HG03558 (cell line): ENCODE data around the gene TCEA2.
"Not testable (repeated sequence)": the region's sequence is repeated elsewhere in the genome, so short reads cannot be mapped to it uniquely, and the experiment has no call there.

Experiments
- ATAC-seq: cut with Tn5 transposase; IDR thresholded peaks from one replicate; pipeline ENCODE4 v1.9.1; 2021; ENCODE audit warnings: moderate number of reproducible peaks; ENCODE audit not compliant: unreplicated experiment; ENCODE audit errors: extremely low read depth

TCEA2 gene

DNA sequence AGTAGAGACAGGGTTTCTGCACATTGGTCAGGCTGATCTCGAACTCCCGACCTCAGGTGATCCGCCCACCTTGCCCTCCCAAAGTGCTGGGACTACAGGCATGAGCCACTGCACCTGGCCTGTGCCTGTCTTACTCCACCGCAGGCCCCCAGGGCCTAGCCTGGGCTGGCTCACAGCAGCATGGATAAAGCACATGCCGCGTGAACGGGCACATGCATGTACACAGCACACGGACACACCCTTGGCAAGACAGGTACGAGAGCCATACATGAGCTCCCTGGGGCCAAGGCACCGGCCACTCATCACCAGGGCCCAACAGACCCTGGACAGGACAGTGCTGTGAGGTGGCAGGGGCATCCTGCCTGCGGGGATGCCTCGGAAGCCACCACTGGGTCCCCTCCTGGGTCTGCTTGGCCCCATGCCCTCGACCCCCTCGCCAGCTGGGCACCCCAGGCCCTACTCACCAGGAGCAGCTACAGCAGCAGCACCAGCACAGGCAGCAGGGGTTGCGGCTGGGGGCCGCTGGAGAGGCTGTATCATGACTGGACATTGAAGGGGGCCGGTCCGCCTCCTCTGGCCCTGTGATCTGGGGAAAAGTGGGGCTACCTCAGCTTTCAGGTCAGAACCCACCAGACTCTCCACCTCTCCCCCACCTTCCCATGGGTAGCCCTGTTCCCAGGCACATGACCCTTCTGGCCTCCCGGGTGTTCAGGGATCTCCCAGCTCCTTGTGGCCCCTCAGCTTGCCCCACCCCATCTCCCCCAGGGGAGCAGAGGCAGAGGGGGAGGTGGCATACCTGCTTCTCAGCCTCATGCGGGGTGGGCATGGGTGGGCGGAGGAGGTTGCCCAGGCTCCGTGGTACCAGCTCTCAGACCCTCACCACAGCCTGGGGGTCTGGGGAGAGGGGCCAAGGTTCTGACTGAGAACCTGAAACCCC is 13.3 kb downstream of the TCEA2 start:
- no peak for ATAC-seq

DNA sequence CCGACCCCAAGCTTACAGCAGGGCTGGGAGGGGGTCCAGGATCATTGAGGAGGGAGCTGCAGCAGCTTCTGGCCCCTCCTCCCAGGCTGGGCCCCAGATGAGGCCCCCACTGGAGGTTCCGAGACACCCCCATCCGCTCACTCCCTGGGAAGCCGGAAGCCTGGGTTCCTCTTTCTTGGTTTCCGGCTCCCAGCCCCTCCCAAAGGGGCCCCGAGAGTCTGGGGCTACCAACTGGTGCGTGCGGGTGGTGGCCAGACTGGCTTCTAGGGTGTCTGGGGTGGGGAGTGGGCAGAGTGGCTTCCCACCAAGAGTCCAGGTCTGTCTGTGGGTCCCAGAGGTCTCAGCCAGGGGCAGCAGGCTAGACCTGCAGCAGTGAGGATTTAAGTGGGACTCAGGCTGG is 14.1 kb downstream of the TCEA2 start:
- ATAC-seq = no peak

DNA sequence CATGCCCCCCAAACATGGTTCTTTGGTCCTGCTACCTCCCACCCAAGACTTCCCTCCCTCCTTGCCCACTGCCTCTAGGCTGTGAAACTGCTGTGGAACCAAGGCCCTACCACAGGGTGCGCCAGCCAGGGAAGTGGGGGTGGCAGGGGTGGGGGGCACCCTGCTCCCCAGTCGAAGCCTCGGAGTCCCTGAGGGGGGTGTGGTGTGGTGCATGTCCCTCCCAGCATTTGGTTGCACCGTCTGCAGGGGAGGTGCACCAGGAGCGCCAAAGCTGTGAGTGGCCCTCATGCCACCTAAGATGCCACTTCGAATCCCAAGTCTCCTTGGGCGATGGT is 14.5 kb downstream of the TCEA2 start:
- ATAC-seq = no peak

DNA sequence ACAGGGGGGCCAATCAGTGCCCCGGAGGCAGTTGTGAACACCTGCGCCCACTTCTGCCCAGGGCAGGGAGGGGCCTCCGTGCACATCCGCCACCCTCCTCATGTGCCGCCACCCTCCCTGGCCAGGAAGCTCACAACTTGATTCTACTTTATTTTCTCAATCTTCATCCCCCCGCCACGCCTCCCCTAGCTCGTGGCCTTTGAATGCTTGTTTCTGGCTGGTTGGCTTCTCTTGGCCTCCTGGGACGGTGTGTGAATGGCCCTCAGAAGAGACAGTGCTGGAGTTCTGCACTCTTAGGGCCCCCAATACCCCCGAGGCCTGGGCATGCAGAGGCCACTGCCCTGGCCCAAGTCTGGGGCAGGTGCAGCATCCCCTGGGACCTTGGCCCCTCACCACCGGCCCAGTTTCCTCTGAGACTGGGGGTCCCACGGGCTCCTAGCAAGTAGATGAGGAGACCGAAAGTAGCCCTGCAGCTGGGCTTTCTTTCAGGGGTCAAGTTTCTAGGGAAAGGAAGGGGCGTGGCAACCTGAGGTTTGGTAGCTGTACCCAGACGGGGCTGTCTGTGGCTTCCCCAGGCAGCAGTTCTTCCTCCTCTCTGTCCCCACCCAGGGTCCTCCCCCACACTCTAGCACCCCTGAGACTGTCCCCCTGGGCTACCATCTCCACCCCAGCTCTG is 15.0 kb downstream of the TCEA2 start:
- no peak for ATAC-seq

DNA sequence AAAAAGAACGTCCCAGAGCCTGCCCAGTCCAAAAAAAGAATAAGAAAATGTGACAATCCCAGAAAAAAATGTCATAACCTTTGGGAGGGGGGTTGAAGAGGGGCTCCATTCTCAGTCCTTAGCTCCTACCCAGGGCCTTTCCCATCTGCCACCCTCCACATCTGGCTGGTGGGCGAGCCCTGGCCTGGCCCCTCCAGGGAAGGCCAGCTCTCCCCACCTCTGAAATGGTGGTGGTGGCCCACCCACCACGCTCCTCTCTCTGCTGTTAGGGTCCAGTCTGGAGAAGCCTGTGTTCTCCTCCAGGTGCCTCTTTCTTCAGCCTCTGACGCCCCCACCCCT is 15.9 kb downstream of the TCEA2 start:
- no peak for ATAC-seq

DNA sequence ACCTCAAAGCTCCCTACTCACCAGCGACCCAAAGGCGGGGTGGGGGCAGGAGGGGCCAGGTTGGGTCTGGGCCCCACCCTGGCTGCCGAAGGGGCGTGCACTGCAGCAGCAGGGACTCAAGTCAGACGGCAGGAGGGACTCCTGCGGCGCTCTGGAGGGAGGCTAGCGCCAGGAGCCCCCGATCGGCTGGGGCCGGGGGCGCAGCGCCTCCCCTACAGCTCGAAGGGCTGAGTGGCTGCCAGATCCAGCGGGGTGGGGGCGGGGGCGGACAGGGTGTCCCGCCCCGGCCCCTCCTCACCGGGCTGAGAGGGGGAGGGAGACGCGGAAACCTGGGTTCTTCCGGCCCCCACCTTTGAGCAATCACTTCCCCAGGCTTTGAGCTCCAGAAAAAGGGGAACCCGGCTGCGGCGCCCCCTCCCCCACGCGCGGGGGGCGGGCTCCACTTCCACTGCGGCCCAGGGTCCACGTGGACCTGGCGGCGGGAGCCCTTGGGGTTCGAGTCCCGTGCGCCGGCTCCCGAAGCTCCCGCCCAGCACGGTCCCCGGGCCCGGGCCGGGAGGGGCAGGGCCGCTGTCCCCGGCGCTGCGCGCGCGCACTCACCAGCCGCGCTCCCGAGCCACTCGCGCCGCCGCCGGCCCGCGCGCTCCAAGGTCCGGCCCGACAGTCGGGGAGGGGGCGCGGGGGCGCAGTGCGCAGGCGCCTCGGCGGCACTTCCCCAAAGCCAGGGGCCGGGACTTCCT is 16.4 kb downstream of the TCEA2 start, which contains the start of gene RGS19:
TSS of gene RGS19 (minus strand) at position 246 of the 740 bp plus-strand sequence. CDS start 2,632 bp downstream, outside the sequence.
- ATAC-seq = no peak

DNA sequence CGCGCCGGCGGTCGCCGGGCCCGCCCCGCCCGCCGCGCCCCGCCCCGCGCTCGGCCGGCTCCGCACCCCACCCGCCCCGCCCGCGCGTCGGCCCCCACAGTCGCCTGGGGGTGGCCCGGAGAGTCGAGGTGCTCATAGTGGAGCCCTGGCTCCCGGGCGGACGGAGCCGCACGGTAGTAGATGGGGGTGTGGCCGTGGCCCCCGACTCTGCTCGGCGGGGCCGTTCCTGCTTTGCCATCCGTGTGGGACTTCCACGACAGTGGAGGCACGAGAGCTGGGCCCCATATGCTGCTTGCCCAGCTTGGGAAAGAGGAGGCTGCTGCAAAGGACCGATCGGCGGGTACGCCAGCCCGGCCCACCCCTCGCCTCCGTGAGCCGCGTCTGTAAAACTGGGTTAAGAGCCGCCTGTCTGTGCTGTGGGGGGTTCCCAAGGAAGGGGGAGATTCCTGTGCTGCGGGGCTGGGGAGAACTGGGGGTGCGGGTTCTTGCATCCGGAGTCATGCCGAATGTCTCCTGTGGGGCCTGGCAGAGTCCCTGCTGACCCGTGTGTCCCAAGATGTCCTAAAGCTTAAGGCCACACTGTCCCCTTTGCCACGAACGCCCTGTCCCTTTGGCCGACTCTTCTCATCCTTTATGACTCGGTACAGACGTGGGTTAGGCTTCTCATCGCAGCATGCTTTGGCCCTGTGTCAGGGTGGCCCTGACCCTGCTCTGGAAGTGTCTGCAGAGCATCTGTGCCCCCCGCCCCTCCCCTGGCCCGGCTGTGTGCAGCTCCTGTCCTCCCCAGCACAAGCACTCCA is 17.2 kb downstream of the TCEA2 start, which contains the start of gene OPRL1:
TSS of gene OPRL1 (plus strand) at position 70 of the 800 bp plus-strand sequence. CDS start 12,639 bp downstream, outside the sequence.
- ATAC-seq = no peak

DNA sequence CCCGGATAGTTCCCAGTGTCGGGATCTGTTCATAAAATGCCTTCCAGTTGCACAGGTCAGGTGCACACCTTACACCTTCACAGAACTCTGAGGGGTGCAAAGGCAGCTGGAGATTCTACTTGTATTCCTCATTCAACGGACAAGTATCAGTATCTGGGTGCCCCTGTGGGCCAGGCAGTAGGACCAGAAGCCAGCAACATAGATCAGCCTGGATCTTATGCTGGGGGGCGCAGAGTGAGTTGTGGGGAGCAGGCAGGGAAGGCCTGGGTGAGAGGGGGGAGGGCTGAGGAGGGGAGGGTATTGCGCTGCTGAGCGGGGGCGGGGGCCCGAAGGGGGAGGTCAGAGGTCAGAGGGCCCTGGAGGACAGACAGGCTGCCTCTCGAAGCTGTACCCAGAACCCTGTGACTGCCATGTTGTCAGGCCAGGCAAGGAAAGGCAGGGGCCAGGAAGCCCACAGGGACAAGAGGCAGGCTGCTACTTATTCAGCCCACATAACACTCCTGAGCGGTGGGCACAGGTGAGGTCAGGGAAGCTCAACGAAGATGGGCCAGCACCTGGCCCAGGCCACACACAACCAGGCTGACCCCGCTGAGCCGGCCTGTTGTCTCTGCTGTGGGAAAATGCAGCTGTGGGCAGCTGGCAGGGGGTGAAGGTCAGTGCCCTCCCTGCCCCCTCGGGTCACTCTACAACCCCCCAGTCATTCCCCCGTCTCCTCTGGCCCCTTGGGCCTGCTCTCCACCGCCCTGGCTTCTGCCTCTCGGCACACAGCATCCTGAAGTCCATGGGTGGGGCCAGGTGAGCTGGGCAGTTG is 18.0 kb downstream of the TCEA2 start:
- no peak for ATAC-seq

DNA sequence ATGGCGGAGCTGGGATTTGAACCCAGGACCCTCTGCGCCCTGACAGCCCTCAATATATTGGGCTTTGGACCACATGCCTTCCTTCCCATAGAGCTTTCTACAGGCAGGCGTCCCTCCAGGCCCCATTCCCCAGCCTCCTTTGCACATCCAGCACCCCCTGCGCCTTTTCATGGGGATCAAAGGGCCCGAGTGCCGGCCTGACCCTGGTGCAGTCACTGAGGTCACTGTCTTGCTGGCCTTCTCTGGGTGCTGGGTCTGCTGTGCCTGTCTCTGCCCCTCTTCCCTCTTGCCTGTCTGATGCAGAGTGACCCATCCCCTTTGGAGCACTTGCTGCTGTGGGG is 18.6 kb downstream of the TCEA2 start:
- no peak for ATAC-seq

DNA sequence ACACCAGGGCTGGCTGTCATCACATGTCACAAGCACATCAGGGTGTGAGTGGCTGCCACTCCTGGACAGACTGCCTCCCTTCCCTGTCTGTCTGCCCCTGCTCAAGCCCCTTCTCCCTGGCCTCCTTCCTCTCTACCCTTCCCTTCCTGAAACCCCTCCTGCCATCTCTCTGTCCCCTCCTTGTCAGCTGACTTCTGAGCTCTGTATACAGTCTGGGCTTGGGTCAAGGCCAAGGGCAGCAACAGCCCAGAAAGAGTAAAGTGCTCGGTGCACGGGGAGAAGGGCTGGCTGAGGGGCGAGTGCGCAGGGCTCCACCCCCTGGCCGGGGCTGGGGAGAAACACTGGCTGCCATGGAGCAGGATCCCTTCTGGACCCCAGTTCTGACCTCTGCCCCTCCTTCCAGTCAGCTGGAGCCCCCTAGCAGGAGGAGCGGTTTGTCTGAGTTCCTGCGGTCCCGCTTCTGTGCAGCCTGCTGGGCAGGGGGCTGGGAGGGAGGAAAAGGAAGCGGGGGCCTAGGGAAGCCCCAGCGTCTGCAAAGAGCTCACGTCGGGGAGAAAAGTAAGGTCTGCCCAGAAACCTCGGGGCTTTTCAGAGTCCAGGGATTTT is 19.2 kb downstream of the TCEA2 start:
- no peak for ATAC-seq

DNA sequence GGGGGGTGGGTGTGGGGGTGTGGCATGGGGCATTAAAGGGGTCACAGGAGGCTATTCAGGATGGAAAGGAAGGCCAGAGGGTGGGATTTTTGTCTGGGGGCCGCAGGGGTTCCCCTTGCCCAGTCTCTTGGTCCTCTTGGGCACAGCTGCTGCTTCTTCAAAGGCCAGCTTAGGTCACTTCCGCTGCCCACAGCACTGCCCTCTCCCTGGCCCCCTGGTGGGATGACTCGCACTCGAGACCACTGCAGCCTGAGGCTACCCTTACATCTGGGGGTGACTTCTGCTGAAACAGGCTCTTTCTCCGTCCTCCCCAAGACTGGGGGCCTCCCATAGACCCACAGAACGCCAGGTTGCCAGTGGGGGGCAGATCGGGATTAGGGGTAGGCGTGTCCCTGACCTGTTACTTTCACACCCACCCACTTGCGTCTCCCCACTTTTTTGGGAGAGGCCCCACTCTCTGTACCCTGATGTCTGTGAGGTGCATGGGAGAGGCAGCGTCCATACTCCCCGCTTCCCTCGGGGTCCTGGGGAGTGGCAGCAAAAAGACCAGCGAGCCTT is 19.9 kb downstream of the TCEA2 start:
- no peak for ATAC-seq

DNA sequence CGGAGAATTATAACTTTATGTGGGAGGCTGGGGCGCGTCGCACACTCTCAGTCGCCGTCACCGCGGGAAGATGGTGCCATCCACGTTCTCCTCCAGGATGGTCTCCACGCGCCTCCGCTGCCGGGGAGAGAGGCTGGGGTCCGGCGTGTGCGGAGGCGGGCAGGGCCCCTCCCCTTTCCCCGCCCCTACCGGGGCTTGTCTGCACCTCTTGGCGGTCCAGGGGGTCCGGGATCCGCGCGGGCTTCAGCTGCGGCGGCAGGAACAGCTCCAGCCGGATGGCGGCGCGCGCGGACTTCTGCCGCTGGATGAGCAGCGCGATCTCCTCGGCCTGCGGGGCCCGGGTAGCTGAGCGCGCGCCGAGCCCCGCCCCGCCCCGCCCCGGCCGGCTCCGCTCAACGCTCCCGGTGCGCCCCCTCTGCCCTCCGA is 20.4 kb downstream of the TCEA2 start:
- ATAC-seq = no peak

DNA sequence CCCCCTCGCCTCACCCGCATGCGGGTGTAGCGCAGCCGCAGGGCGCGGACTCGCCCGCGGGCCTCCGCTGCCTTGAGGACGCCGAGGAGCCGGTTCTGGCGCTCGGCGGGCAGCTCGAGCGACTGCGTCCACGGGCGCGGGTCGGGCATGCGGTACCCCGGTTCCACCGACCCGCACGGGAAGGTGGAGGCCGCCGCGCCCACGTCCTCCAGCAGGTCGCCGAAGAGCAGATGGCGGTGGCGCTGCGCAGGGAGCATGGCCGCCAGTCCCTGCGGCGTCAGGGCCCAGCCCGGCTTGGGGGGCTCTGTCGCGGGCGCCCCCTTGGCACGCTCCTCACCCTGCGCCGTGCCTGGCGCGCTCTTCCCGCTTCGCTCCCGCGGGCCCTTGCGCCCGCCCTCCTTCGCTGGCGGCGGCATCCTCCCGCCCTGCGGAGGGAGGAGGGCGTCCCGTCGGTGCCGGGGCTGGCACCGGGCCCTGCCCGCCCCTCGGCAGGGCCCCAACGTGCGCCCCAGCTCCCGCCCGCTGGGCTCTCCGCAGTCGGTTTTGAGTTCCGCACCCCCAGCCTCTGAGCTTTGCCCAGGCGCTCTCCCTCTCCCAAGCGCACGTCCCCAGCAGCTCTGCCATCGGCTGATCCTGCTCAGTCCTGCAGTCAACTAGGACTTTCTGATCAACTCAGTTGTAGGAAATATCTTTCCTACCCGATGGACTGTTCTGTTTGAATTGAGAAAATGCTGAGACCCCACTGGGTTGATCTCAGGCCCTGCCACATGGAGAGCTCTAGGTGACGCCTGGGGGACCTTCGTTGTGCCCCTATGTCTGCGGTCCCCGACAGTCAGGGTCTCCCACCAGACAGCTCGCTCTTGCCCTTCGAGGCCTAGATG is 21.0 kb downstream of the TCEA2 start, which contains the start of gene LKAAEAR1:
TSS of gene LKAAEAR1 (minus strand) at position 595 of the 881 bp plus-strand sequence. CDS start at position 416, 179 bp downstream.
- ATAC-seq = no peak

DNA sequence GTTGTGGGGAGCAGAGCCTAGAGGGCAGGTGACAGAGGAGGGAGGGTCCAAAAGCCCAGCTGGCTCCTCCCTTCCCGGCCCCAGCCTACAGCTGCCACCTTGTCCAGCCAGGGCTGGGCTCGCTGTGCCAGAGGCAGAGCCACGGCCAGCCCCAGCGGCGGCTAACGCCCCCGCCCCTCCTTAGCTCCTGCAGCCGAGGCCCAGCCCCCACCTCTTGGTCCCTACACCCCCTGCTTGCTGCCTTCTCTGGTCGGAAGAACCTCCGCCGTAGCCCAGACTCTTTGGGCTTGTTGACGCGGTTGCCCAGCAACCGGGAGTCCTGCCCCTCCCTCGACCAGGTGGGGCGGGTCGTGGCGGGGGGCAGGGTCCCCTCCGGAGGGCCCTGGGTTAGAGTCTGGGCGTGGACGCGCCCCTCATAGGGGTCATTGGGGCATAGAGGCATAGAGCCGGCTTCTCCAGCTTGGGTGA is 21.7 kb downstream of the TCEA2 start:
- ATAC-seq = no peak

DNA sequence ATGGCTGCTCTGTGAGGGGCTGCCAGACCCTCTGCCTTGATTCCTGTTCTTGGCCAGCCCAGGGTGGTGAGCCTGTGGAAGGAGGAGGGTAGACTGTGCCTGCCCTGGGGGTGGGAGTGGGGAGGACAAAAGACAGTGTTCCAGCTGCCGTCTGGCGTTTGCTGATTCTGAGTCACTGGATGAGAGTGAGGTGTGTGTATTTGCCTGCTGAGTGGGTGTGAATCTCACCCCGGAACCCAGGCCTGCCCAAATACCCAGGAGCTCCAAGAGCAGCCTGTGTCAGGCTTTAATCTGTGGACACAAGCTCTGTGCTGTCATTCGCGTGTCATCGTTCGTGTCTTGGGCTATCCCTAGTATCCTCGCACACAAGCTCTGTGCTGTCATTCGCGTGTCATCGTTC is 23.8 kb downstream of the TCEA2 start:
- ATAC-seq = no peak

DNA sequence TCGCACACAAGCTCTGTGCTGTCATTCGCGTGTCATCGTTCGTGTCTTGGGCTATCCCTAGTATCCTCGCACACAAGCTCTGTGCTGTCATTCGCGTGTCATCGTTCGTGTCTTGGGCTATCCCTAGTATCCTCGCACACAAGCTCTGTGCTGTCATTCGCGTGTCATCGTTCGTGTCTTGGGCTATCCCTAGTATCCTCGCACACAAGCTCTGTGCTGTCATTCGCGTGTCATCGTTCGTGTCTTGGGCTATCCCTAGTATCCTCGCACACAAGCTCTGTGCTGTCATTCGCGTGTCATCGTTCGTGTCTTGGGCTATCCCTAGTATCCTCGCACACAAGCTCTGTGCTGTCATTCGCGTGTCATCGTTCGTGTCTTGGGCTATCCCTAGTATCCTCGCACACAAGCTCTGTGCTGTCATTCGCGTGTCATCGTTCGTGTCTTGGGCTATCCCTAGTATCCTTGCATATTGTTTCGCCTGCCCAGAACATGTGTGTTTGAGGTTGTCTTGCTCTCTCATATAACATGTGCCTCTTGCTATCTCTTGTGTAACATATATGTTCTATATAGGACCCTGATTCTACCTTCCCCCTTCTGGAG is 24.3 kb downstream of the TCEA2 start:
- ATAC-seq = not testable (repeated sequence)

DNA sequence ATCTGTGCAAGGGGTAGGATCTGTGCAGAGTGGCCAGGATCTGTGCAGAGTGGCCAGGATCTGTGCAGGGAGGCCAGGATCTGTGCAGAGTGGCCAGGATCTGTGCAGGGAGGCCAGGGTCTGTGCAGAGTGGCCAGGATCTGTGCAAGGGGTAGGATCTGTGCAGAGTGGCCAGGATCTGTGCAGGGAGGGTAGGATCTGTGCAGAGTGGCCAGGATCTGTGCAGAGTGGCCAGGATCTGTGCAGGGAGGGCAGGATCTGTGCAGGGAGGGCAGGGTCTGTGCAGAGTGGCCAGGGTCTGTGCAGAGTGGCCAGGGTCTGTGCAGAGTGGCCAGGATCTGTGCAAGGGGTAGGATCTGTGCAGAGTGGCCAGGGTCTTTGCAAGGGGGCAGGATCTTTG is 25.6 kb downstream of the TCEA2 start:
- ATAC-seq = not testable (repeated sequence)
